ENCODE measurements around the gene AGPAT3.

DNA sequence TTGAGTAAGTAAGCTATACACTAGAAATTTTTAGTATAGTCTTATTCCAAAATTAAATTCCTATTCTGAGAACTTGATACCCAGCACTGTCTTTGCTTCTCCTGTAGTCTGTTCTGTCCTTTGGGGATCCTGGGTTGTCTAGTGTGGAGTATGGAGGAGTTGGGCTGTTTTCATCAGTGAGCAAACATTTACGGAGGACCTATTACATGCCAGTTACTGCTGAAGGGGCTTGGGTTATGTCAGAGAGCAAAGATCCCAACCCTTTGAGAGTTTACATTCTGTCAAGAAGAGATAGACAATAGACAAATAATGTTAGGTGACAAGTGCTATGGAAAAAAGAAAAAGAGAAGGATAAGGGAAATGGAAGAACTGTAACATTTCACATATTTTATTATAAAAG, 156.0 kb downstream of the AGPAT3 start:
- TF ChIP-seq, protein P1, sequence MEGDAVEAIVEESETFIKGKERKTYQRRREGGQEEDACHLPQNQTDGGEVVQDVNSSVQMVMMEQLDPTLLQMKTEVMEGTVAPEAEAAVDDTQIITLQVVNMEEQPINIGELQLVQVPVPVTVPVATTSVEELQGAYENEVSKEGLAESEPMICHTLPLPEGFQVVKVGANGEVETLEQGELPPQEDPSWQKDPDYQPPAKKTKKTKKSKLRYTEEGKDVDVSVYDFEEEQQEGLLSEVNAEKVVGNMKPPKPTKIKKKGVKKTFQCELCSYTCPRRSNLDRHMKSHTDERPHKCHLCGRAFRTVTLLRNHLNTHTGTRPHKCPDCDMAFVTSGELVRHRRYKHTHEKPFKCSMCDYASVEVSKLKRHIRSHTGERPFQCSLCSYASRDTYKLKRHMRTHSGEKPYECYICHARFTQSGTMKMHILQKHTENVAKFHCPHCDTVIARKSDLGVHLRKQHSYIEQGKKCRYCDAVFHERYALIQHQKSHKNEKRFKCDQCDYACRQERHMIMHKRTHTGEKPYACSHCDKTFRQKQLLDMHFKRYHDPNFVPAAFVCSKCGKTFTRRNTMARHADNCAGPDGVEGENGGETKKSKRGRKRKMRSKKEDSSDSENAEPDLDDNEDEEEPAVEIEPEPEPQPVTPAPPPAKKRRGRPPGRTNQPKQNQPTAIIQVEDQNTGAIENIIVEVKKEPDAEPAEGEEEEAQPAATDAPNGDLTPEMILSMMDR (IDR thresholded peaks at IDR 0.05), result no peak
- TF ChIP-seq POLR2AphosphoS5 (IDR thresholded peaks at IDR 0.05) (no peak), POLR2A (IDR thresholded peaks at IDR 0.05) (no peak), EP300 (IDR thresholded peaks at IDR 0.05) (no peak)
